Kidney glomerular epithelial cell (primary cell): ENCODE measurements around the gene HNF4A.
A peak's percentile ranks its signal among the peaks of the same experiment; 100 is the strongest.

Experiments
- DNase-seq: peaks from one replicate; lab custom pipeline; 2025; lab: John Stamatoyannopoulos, UW

HNF4A gene

GRCh38 chr20:44445742-44446710 lies 90.5 kb downstream of the HNF4A start:
- no peak for DNase-seq

GRCh38 chr20:44447827-44448419 lies 92.4 kb downstream of the HNF4A start:
- no peak for DNase-seq

DNA sequence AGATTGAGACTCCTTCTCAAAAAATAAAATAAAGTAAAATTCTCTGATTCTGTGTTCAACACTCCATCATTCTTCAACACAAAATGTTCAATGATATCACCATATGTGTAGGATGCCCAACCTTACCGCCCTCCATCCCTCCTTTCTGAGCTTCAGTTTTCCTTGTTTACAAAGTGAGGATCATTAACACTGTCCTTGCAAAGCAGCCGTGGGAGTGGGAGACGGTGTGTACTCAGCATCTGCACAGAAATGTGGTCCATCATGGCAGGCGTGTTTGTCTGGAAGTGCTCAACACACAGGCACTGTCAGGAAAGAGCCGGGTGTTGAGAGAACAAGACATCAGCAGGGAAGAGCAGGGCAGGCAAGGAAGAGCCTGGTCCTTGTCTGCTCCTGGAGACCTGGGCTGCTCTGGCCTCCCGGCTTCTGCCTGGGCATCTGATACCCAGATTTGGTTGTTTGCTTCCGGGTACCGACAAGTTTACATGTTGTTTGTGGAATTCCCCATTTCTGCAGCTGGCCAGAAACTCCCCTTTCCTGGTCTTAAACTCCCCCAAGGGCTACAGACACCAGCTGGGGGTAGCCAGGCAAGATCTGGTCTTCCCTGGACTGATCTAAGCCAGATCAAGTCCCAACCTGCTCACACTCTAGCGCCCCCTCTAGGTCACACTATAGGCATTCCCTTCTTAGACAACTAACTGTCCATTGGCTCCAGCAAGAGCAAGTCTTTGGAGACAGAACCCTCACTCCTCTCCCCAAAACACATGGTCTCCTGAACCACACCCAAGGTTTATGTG lies 93.5 kb downstream of the HNF4A start:
- no peak for DNase-seq

GRCh38 chr20:44449864-44450263 lies 94.4 kb downstream of the HNF4A start:
- no peak for DNase-seq

GRCh38 chr20:44450281-44450889 lies 94.9 kb downstream of the HNF4A start:
- no peak for DNase-seq

GRCh38 chr20:44450903-44451450 lies 95.5 kb downstream of the HNF4A start:
- DNase-seq, result no peak

GRCh38 chr20:44454306-44454963 lies 98.9 kb downstream of the HNF4A start:
- peak; percentile 1 for DNase-seq

- DNase-seq, result no peak
Measured at GRCh38 chr20:44455126-44455525, 99.6 kb downstream of the HNF4A start.

DNA sequence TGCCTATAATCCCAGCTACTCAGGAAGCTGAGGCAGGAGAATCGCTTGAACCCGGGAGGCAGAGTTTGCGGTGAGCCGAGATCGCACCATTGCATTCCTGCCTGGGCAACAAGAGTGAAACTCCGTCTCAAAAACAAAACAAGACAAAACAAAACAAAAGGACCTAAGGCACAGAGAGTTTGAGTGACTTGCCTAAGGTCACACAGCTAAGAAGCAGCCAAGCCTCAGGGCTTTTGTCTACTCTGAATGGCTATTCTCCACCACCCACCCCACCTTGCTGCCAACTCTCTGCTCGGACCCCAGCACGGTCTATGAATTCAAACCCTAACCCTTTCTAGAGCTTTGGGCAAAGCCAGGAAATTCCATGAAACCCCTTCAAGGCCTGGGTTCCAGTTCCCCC lies 101.1 kb downstream of the HNF4A start:
- no peak for DNase-seq

GRCh38 chr20:44457016-44457415 lies 101.5 kb downstream of the HNF4A start:
- no peak for DNase-seq

DNA sequence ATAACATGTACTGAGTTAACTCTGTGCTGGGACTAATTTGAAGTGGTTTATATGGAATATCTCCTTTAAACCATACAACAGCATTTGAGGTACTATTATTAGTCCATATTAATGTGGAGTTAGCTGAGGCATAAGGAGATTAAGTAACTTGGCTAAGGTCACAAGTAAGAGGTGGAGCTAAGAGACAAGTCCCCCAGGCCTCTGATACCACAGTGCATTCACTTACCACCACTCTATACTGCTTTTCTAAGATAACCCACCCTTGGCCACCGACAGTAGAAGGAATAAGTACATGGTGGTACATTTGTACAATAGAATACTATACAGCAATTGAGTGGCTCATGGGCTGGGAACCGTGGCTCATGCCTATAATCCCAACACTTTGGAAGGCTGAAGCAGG lies 103.8 kb downstream of the HNF4A start:
- DNase-seq, result no peak

- peak; percentile 53 for DNase-seq
Measured at GRCh38 chr20:44460795-44461141, 105.3 kb downstream of the HNF4A start.

- no peak for DNase-seq
Measured at GRCh38 chr20:44461142-44461802, 105.8 kb downstream of the HNF4A start.

DNA sequence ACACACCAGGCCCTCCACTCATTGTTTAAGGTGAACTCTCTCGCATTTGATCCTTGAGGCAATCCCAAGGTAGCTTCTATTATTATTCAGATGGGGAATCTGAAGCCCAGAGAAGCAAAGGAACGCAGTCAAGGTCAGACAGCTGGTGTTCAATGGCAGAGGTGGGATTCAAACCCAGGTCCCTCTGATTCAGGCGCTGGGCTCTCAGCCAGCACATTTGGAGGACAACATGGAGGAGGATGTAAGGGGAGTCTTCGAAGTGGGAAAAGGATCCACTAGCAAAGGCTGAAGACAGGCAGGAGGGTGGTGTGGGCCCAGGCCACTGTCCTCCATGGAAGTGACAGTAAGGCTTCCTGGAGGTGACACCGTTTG lies 106.3 kb downstream of the HNF4A start:
- no peak for DNase-seq

GRCh38 chr20:44463466-44463865 lies 108.0 kb downstream of the HNF4A start:
- DNase-seq, result no peak

DNA sequence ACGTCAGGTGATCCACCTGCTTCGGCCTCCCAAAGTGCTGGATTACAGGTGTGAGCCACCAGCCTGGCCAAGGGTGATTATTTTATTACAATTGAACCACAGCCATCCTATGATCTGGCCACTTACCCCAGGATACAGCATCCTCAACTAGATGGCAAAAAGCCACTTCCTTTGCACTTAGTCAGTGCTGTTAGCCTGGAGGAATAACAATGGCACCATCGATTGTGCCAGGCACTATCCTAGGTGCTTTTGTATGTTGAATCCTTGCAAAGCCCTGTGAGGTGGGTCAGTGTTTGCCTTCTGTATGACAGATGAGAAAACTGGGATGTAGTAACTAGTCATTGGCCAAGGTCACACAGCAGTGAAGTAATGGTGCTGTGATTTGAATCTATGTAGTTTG lies 109.0 kb downstream of the HNF4A start:
- no peak for DNase-seq

- DNase-seq, result no peak
Measured at GRCh38 chr20:44465001-44465560, 109.6 kb downstream of the HNF4A start.

DNA sequence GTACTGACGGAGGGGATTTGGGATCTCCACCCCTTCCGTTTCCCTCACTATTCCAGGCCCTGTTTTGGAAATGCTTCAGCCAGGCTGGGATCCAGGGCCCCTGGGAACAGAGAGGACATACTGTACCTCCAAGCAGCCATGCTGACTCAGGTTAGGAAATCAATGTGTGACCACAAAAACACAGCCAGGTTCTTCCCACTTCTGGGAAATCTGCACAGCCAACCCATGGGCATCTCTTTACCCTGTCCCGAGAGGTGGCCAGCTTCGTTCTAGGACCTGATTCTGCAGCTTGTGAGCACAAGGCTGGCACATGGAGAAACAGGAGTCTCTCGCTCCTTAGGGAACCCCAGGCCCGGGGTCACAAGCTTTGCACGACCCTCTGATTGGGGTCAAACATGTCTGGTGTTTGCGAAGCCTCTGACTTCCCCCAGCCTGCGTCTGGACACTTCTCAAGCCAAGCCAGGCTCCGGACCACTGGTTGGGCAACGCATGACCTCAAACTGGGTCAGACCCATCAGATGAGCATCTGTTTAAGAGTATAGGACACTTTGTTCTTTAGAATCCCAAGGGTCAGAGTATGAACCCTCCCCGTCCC lies 111.9 kb downstream of the HNF4A start:
- DNase-seq, result no peak

DNA sequence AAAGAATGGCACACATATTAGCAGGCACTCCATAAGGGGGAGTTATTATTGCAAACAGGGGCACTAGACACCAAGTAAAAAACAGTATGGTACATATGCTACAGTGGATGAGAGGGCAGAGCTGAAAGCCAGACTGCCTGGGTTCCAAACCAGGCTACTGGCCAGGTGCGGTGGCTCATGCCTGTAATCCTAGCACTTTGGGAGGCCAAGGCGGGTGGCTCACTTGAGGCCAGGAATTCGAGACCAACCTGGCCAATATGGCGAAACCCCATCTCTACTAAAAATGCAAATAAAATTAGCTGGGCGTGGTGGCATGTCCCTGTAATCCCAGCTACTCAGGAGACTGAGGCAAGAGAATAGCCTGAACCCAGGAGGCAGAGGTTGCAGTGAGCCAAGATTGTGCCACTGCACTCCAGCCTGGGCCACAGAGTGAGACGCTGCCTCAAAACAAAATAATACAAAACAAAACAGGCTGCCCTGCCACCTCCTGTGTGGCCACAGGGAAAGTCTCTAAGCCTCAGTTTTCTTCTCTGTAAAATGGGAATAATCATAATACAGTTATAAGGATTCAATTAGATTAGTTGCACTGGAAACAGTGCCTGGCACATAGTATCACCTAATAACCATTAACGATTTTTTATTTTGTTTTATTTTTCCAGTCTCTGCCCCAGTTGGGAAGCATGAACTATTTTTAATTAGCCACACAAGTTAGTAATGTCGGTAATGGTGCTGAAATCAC lies 112.7 kb downstream of the HNF4A start:
- no peak for DNase-seq

DNA sequence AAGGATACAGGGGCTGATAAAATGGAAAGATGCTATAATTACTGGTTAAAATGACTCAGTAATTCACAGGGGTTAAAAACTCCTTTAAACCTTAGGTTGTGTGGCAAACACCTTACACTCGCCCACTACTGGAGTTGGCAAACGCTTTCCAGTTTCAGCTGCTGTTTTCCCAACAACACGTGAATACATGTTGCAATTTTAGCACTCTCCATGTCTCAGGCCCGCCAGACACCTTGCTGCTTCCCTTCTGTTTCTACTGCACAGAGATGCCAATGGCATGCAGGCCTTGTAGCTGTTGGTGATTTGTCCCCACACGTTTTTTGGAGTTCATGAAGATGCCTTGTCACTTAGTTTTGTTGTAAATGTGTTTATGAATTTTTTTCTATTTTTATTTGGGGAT lies 114.8 kb downstream of the HNF4A start:
- no peak for DNase-seq
